NCI-H460 (cell line): ENCODE data around the gene ABHD15. TPM values are rescaled to one million over a fixed set of nuclear protein-coding genes. Genes with fewer than 3 reads are reported as not detected.

Source experiments
- DNase-seq: peaks from one replicate; pipeline ENCODE4 v3.0.0-alpha.2; 2016; ENCODE audit warnings: low read depth; ENCODE audit errors: extremely low read depth
- polyA plus RNA-seq: library from polyadenylated mRNA; depleted of rRNA; stranded (reverse); fragments of >200 nt; gene quantifications from 2 replicates; pipeline ENCODE4 v1.2.3, GENCODE V29; 2014; cell fraction: nucleus; rRNA removed
- total RNA-seq: library from RNA; depleted of rRNA; stranded (reverse); fragments of >200 nt; shearing (Covaris generic); gene quantifications from 2 replicates; pipeline ENCODE4 v1.2.3, GENCODE V29; 2014; rRNA removed

Gene ABHD15, protein sequence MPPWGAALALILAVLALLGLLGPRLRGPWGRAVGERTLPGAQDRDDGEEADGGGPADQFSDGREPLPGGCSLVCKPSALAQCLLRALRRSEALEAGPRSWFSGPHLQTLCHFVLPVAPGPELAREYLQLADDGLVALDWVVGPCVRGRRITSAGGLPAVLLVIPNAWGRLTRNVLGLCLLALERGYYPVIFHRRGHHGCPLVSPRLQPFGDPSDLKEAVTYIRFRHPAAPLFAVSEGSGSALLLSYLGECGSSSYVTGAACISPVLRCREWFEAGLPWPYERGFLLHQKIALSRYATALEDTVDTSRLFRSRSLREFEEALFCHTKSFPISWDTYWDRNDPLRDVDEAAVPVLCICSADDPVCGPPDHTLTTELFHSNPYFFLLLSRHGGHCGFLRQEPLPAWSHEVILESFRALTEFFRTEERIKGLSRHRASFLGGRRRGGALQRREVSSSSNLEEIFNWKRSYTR
- total RNA-seq = 13.1 and 14.0 TPM in 2 replicates
- 11.2 and 18.3 TPM in 2 replicates for polyA plus RNA-seq

GRCh38 chr17:29566473-29567303, at the start of gene ABHD15:
Gene ABHD15, minus strand, starts transcription at chr17:29567037. Its CDS starts 71 bp downstream, at chr17:29566966.
- peak; percentile 64 for DNase-seq

- peak; percentile 58 for DNase-seq
These were observed 48.9 kb upstream of the ABHD15 start for GRCh38 chr17:29615492-29616299.

- no peak for DNase-seq
These were observed 48.2 kb upstream of the ABHD15 start for GRCh38 chr17:29615048-29615385.

- no peak for DNase-seq
These were observed 47.7 kb upstream of the ABHD15 start for GRCh38 chr17:29614349-29615047.

DNA sequence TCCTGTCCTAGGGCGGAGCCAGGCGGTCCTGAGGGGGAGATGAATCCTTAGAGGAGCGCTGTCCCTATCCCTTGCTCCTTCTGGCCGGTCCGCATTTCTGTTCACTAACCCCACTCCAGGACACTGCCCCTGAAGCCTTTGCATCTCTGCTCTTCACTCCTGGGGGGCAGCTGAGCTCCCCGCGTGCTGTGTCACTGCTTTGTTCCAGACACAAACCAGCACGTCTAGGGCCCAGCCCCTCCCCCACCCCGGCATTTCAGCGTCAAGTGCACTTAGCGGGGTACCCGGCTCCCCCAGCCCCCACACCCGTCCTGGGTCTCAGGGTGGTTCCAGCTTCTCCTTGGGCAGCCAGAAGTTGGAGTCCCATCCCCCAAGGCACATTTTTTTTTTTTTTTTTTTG, 47.0 kb upstream of the ABHD15 start:
- DNase-seq = no peak

- DNase-seq = no peak
These were observed 46.6 kb upstream of the ABHD15 start for GRCh38 chr17:29613352-29613837.

- DNase-seq = no peak
These were observed 45.8 kb upstream of the ABHD15 start for GRCh38 chr17:29612404-29613280.

DNA sequence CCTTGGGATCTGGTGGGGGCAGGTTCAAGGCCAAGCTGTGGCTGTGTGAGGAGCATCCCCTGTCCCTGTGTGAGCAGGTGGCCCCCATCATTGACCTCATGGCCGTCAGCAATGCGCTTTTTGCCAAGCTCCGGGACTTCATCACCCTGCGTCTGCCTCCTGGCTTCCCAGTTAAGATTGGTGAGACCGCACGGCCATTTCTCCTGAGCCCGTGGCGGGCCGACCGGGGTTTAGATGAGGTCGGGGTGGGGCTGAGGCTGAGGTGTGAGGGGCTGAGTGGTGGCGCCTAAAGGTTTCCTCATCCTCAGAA, 45.2 kb upstream of the ABHD15 start:
- DNase-seq = no peak

GRCh38 chr17:29611351-29612093, 44.7 kb upstream of the ABHD15 start:
- DNase-seq = no peak

- DNase-seq = no peak
These were observed 43.6 kb upstream of the ABHD15 start for GRCh38 chr17:29610395-29610794.

DNA sequence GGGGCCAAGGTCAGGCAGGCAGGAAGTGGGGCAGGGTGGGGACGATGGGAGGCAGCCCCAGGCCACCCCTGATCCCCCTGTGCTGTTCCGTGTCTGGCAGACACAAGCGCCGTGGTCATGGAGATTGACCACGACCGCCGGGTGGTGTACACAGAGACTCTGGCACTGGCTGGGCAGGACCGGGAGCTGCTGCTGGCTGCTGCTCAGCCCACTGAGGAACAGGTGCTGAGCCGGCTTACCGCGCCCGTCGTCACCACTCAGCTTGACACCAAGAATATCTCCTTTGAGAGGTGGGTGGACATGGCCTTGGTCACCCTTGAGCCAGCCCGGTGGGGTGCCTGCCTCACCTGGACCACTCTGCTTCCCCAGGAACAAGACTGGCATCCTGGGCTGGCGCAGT, 42.1 kb upstream of the ABHD15 start:
- DNase-seq = no peak

DNA sequence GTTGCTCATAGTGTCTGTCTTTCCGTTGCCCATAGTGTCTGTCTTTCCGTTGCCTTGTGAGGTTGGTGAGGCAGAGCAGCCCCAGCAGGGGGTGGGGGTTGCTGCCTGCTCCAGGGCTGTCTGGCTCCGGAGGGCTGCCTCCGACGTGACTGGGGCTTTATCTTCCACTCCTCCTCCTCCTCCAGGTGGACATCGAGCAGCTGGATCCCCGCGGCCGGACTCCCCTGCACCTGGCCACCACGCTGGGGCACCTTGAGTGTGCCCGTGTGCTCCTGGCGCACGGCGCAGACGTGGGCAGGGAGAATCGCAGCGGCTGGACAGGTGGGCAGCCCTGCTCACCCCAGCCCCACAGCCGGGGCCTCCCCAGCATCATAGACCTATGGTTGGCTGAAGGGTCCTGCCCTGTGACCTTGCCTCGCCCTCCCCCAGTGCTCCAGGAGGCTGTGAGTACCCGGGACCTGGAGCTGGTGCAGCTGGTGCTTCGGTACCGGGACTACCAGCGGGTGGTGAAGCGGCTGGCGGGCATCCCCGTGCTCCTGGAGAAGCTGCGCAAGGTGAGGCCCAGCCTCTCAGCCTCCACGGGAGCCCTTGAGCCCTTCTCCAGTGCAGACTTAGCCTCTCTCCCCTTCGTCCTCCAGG, 40.8 kb upstream of the ABHD15 start:
- no peak for DNase-seq

GRCh38 chr17:29603109-29603674, 36.4 kb upstream of the ABHD15 start:
- no peak for DNase-seq

DNA sequence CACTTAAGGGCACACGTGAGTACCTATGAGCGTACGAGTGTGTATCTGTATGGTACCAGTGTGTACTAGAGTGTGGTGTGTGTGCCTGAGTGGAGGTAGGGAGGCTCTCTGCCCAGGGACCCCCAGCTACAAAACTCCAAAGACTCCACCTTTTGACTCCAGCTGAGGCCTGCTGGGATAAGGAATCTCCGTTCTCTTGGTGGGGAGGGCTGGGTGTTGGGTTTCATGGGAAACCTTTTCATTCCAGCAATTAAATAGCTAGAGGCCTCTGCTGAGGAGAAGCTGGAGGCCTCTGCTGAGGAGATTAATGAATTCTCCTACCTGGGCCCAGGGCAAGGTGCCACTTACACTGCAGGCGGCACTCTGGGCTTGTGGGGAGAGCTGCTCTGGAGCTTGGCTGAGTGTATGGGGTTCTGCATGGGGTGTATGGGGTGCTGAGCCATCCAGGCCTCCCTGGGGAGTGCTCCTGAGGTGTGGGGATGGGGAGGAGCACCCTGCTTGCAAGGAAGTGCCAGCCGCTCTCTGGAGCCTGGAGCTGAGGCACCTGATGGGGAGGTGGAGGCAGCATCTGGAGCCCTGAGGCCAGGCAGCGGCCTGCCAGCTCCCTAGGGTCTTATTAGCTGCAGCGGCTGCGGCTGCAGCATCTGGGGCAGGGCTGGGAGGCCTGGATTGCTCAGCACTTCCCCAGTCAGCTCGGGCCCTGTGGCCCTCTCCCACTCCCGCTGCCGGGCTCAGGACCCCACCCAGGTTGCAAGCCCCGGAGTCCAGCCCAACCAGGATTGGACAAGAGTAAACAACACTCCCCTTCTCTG, 30.7 kb upstream of the ABHD15 start:
- DNase-seq = no peak

DNA sequence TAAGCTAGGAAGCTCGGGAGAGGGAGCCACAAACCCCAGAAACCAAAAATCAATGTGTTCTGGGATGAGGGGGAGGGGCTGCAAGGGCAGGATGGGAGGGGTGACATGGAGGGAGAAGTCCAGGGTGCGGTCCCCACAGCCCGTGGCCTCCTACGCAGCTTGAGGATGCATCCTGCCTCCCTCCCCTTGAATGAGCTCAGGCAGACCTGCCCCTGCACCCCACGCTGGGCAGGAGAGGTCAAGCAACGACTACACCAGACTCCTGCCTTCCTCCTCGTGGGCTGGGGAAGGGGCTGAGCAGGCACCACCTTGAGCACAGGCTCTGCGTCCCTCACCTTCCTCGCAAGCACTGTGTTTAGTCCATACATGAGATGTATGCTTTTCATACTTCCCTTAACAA, 30.0 kb upstream of the ABHD15 start:
- no peak for DNase-seq

GRCh38 chr17:29595943-29596774, 29.3 kb upstream of the ABHD15 start:
- DNase-seq = no peak
